WTC11 (cell line): ENCODE results near the gene SIGLEC10.

Experiments
- CTCF ChIP-seq: fragments of 200-600 bp; IDR thresholded peaks from 2 replicates; pipeline ENCODE4 v1.8.0; 2022; ENCODE audit warnings: antibody characterized with exemption
- TEAD4 ChIP-seq: sonication (generic); formaldehyde crosslinking; IDR thresholded peaks from 2 replicates; pipeline ENCODE4 v1.8.0; 2022; ENCODE audit warnings: mild to moderate bottlenecking, missing genetic modification reagents

DNA sequence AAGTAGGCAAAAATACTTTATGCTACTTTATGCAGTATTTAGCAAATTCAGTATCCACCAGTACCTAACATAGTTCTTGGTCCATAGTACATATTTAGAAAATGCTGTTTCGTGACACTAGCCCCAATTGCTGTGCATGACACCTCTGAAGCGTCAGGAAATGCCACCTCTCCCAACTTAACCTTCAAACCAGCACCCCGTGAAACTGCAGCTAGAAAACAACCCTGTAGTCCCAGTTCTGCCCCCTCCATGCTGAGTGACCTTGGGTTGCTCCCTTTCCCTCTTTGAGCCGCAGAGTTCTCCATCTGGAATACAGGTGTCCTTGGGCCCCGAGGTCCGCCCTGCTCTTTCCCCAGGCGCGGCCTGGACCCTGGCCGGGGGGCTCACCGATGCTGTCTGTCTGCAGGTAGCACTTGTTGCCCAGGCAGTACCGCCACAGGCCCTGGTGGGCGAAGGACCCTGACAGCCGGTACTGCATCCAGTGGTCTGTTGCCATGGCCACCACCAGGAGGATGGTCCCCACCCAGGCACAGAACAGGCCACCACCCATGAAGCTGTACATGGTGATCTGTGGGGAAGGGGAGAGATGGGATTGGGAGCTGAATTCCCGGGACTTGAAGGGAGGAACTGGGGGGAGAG is 30.4 kb downstream of the SIGLEC10 start:
- no peak for TF ChIP-seq TEAD4 (CRISPR knock-in tag)
- no peak for TF ChIP-seq CTCF
